WI38 (cell line): Measurements from ENCODE around the gene RDH8.
A peak's percentile ranks its signal among the peaks of the same experiment; 100 is the strongest.

Experiments
- H3K4me3 ChIP-seq: 2 replicates; pipeline ENCODE4 v1.5.1; 2011; ENCODE audit warnings: low read depth, mild to moderate bottlenecking, control low read depth, low read length
- TF ChIP-seq, protein P1 (sequence below): IDR thresholded peaks from 2 replicates; pipeline ENCODE4 v1.5.1; 2012; ENCODE audit warnings: low read depth, mild to moderate bottlenecking, control low read depth, low read length

RDH8 gene

GRCh38 chr19:10010247-10010691 lies 3.0 kb upstream of the RDH8 start, which contains the start of gene COL5A3:
Gene COL5A3 (minus strand): TSS chr19:10010504. CDS start chr19:10010385, 119 bp downstream.
- H3K4me3 ChIP-seq: peak within 1 kb of the TSS; percentile 24
- TF ChIP-seq, protein P1, sequence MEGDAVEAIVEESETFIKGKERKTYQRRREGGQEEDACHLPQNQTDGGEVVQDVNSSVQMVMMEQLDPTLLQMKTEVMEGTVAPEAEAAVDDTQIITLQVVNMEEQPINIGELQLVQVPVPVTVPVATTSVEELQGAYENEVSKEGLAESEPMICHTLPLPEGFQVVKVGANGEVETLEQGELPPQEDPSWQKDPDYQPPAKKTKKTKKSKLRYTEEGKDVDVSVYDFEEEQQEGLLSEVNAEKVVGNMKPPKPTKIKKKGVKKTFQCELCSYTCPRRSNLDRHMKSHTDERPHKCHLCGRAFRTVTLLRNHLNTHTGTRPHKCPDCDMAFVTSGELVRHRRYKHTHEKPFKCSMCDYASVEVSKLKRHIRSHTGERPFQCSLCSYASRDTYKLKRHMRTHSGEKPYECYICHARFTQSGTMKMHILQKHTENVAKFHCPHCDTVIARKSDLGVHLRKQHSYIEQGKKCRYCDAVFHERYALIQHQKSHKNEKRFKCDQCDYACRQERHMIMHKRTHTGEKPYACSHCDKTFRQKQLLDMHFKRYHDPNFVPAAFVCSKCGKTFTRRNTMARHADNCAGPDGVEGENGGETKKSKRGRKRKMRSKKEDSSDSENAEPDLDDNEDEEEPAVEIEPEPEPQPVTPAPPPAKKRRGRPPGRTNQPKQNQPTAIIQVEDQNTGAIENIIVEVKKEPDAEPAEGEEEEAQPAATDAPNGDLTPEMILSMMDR: no peak

GRCh38 chr19:10010939-10011338 lies 2.3 kb upstream of the RDH8 start:
- no peak overlapping the region for H3K4me3 ChIP-seq
- TF ChIP-seq, protein P1: no peak

DNA sequence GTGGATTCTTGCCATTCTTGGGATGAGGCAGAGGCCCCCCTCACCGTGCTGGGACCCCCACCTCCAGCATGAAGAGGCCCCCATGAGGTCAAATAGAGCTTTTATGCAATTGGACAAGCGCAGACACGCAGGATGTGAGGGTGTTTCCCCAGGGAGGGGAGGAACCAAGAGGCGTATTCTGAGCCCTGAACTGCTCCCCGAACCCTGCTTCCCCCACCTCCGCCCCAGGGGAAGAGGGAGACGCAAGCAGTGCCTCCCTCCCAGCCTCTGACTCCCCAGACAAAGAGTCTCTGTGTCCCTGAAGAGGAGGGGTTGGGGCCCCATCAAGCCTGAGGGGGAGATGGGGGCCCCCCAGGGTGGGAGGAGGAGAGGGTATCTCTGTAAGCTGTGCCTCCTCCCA lies 1.3 kb upstream of the RDH8 start:
- TF ChIP-seq, protein P1: no peak
- H3K4me3 ChIP-seq: no peak overlapping the region

DNA sequence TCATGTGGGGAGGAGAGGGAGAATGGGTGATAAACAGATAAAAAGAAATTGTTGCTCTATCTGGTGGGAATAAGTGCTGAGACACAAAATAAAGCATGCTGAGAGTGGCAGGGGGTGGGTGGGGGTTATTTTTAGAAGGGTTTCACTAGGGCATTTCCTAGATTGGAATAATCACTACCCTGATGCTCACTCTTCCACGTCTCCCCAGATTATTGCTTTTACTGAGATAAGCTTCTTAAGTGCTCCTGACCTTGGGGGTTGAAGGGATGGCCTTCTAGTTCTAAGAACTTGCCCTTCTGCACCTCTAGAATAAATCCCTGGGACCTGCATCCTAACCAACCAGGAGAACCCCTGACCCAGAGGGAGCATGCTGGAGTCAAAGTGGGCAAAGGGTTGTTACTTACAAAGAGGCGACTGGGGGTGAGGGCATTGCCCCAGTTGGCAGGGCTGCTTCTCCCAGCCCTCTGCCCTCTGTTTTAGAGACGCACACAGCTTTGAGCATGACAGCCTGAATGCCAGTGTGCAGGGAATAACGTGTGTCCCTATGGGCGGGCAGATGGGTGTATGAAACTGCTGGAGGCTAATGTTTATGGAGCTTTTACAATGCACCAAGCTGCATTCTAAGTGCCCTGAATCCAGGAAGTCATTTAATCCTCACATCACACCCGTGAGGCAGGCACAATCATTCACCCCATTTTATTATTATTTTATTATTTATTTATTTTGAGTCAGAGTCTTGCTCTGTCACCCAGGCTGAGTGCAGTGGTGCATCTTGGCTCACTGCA lies 743 bp downstream of the RDH8 start:
- TF ChIP-seq, protein P1: no peak
- no peak overlapping the region for H3K4me3 ChIP-seq

- TF ChIP-seq, protein P1: no peak
Measured at GRCh38 chr19:10018263-10018662, 5.0 kb downstream of the RDH8 start.

GRCh38 chr19:10018786-10019185 lies 5.5 kb downstream of the RDH8 start:
- TF ChIP-seq, protein P1: no peak
- no peak overlapping the region for H3K4me3 ChIP-seq

More at GRCh38 chr19:10018263-10018662, 5.0 kb downstream of the RDH8 start:
- no peak overlapping the region for H3K4me3 ChIP-seq

- TF ChIP-seq, protein P1: no peak
- H3K4me3 ChIP-seq: no peak overlapping the region
Measured at GRCh38 chr19:10019246-10019645, 6.0 kb downstream of the RDH8 start.
